ENCODE measurements around the gene WIPF1. TPM values are rescaled to one million over a fixed set of nuclear protein-coding genes. Genes with fewer than 3 reads are reported as not detected.
A peak's percentile ranks its signal among the peaks of the same experiment; 100 is the strongest.

WIPF1 gene
- polyA plus RNA-seq, 3 donors from 2014 or later: 93.7 to 252 (median 131) TPM

DNA sequence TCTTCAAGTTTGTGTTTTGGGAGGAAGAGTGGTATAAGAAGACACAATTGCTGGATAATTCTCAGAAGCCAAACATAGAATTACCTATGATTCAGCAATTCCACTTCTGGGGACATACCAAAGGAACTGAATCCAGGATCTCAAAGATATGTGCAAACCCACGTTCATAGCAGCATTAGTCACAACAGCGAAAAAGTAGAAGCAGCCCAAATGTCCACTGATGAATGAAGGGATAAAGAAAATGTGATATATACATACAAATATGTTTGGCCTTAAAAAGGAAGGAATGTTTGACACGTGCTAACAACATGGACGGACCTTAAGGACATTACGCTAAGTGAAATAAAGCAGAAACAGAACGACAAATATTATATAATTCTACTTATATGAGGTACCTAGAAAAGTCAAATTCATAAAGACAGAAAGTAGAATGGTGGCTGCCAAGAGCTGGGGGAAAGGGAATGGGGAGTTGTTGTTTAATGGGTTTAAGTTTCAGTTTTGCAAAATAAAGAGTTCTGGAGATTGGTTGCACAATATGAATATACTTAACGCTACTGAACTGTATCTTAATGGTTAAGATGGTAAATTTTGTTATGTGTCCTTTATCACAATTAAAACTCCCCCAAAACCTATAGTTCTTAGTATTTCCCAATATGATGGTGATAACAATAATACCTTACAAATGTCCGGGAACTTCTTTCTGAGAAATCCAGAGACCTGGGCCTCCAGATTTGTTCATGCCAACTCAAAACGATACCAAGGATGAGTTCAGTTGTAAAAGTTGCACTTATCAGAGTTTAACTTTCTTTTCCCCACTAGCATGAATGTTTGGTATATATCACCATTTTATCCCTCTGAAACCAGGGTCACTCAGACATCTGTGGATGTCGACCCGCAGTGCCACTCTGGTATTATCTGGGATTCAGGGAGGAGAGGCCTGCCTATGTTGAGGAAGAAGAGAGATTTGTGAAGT is 33.7 kb upstream of the WIPF1 start:
- peaks cover 0 to 6% (median 2%) of the 10 kb centered on the region in 3 donors for H3K27me3 Mint-ChIP-seq (ENCODE audit: low read depth in 3 of 3)
- no peaks in the 10 kb centered on the region for H3K9me3 Mint-ChIP-seq
- H3K27ac Mint-ChIP-seq: peak overlapping the region; percentile 68 to 99 (median 97)
- no peak for DNase-seq
- peak overlapping the region; percentile 88 to 99 (median 91) for H3K4me3 Mint-ChIP-seq
- peaks cover 8 to 18% (median 11%) of the 10 kb centered on the region in 3 donors for H3K36me3 Mint-ChIP-seq
- peaks cover 82 to 94% of the 10 kb centered on the region in 2 donors for H3K4me1 Mint-ChIP-seq

GRCh38 chr2:174630107-174630506 is 32.5 kb upstream of the WIPF1 start:
- H3K27ac Mint-ChIP-seq: peak overlapping the region in 5 of 6 donors; percentile 43 to 98 (median 65)
- peaks cover 80 to 92% of the 10 kb centered on the region in 2 donors for H3K4me1 Mint-ChIP-seq
- H3K36me3 Mint-ChIP-seq: peaks cover 11 to 18% (median 11%) of the 10 kb centered on the region in 3 donors
- peaks cover 0 to 5% (median 2%) of the 10 kb centered on the region in 3 donors for H3K27me3 Mint-ChIP-seq (ENCODE audit: low read depth in 3 of 3)
- no peak overlapping the region for H3K4me3 Mint-ChIP-seq
- DNase-seq: no peak
- H3K9me3 Mint-ChIP-seq: no peaks in the 10 kb centered on the region

DNA sequence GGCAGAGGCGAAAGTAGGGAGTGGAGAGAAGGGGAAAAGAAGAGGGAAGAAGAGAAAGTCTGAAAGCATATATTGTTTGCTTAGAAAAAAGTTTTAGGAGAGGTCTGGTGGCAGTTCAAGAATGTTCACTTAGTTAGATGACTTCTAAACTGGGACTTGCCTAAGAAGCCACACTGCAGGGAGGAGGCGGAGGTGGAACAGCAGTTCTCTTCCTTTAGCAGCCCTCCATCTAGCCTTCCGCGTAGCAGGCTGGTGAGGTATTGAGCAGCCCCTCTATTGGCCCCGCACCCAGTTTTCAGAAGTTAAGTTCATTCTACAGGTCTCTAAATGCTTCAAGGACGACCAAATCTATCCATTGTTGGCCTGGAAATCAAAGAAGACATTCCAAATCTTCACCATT is 31.9 kb upstream of the WIPF1 start:
- H3K4me3 Mint-ChIP-seq: no peak overlapping the region
- no peaks in the 10 kb centered on the region for H3K9me3 Mint-ChIP-seq
- peaks cover 11 to 18% (median 11%) of the 10 kb centered on the region in 3 donors for H3K36me3 Mint-ChIP-seq
- peaks cover 77 to 90% of the 10 kb centered on the region in 2 donors for H3K4me1 Mint-ChIP-seq
- no peak for DNase-seq
- H3K27ac Mint-ChIP-seq: peak overlapping the region; percentile 30 to 98 (median 58)
- H3K27me3 Mint-ChIP-seq (ENCODE audit: low read depth in 3 of 3): peaks cover 0 to 2% (median 2%) of the 10 kb centered on the region in 3 donors

DNA sequence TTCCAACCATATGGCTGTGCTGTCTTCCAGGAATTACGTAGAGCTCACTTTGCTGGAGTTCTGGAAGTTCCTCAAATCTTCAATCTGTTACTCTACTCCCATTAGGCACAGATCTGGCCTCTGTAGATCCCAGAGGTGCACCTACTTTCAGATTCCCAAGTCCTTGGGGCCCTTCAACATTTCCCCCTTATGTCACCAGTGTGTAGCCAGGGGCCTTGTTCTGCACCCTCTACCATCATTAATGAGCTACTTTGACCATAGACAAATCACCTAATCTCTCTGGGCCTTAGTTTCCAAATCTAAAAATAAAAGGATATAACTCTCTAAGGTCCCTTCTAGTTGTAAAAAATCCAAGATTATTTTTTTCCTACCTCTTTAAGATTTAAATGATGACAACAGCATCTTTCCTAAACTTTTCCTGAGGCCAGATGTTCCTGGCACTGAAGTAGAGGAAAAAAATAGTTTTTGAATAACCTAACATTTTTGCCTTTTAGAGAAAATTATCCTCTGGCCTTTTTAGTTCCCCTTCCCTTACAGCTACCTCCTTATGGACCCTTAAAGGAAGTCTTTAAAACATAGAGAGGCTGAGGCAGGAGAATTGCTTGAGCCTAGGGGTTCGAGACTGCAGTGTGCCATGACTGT is 31.0 kb upstream of the WIPF1 start:
- Mint-ChIP-seq H3K9me3 (no peaks in the 10 kb centered on the region), H3K4me3 (no peak overlapping the region), H3K4me1 (peaks cover 78 to 90% of the 10 kb centered on the region in 2 donors), H3K27me3 (ENCODE audit: low read depth in 3 of 3) (peaks cover 0 to 2% (median under 1%) of the 10 kb centered on the region in 3 donors), H3K36me3 (peaks cover 11 to 22% (median 20%) of the 10 kb centered on the region in 3 donors), H3K27ac (peak overlapping the region in 4 of 6 donors; percentile 51 to 71 (median 62))
- no peak for DNase-seq

- peaks cover 66 to 85% of the 10 kb centered on the region in 2 donors for H3K4me1 Mint-ChIP-seq
- no peaks in the 10 kb centered on the region for H3K9me3 Mint-ChIP-seq
- H3K27me3 Mint-ChIP-seq (ENCODE audit: low read depth in 3 of 3): peaks cover 0 to 2% (median 0%) of the 10 kb centered on the region in 3 donors
- DNase-seq: no peak
- no peak overlapping the region for H3K4me3 Mint-ChIP-seq
- peaks cover 11 to 22% (median 21%) of the 10 kb centered on the region in 3 donors for H3K36me3 Mint-ChIP-seq
- peak overlapping the region in 5 of 6 donors; percentile 11 to 85 (median 68) for H3K27ac Mint-ChIP-seq
Observed at GRCh38 chr2:174627216-174627615, 29.6 kb upstream of the WIPF1 start.

DNA sequence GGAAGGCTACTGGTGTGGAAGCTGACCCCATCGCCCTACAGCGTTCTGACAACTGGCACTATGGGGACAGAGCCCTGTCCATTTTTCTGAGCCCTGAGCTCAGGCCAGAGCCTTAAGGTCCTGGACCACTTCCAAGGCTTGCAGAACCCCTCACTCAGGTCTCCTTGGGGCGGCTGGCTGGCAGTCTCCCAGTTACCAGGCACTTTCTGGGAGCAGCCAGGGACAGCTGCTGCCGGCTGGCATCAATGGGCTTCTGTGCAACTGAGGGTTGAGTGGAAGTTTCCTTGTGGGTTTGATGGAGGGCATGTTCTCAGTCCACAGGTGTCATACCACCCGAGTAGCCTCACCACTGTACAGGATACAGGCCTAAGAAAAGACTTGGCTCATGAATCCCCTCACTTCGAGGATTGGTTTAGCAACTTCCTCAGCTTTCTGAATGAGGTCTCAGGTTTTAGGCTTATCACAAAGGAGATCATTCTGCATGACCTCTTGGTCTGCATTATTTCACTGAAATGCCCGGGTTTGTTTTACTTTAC is 27.4 kb upstream of the WIPF1 start:
- Mint-ChIP-seq H3K4me1 (peaks cover 49 to 77% of the 10 kb centered on the region in 2 donors), H3K27ac (peak overlapping the region in 3 of 6 donors; percentile 24 to 58 (median 42)), H3K36me3 (peaks cover 5 to 20% (median 18%) of the 10 kb centered on the region in 3 donors), H3K4me3 (no peak overlapping the region), H3K27me3 (ENCODE audit: low read depth in 3 of 3) (peaks cover 0 to 2% (median 0%) of the 10 kb centered on the region in 3 donors), H3K9me3 (no peaks in the 10 kb centered on the region)
- DNase-seq: no peak

GRCh38 chr2:174623690-174624089 is 26.1 kb upstream of the WIPF1 start:
- no peak overlapping the region for H3K4me3 Mint-ChIP-seq
- H3K9me3 Mint-ChIP-seq: no peaks in the 10 kb centered on the region
- H3K36me3 Mint-ChIP-seq: peaks cover 5 to 19% (median 18%) of the 10 kb centered on the region in 3 donors

DNA sequence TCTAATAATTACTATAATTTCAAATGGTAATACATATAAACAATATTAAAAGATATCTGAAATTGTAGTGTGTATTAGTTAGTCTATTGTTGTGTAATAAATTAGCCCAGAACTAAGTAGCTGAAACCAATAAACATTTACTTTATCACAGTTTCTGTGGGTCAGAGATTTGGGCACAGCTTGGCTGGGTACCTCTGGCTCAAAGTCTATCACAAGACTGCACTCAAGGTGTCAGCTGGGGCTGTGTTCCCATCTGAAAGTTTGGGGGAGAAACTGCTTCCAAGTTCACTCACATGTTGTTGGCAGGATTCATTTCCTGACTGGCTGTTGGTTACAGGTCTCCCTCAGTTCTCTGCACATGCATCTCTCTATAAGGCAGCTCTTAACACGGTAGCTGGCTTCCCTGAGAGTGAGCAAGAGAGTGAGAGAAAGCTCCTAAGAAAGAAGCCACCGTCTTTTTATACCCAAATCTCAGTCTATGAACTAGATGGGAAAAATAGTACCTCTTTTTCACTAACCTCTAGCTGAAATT is 25.6 kb upstream of the WIPF1 start:
- peaks cover 0 to 14% (median 13%) of the 10 kb centered on the region in 3 donors for H3K36me3 Mint-ChIP-seq

More at GRCh38 chr2:174623690-174624089, 26.1 kb upstream of the WIPF1 start:
- no peak for DNase-seq
- peaks cover 44 to 72% of the 10 kb centered on the region in 2 donors for H3K4me1 Mint-ChIP-seq
- peak overlapping the region in 5 of 6 donors; percentile 43 to 72 (median 64) for H3K27ac Mint-ChIP-seq
- no peaks in the 10 kb centered on the region for H3K27me3 Mint-ChIP-seq (ENCODE audit: low read depth in 3 of 3)

DNA sequence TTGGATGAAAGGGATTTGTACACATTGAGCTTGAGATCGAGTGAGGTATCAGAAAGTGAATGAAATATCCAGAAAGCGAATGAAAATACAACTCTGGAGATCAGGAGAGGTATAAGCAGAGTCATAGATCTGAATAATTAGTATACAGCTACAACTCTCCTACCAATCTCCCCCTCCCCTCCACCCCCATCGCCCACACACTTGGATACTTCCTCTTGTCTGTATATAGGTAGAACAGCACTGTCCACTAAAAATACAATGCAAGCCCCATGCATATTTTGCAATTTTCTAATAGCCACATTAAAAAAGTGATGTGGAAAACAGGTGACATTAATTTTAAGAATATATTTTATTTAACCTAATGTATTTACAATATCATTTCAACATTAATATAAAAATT is 23.7 kb upstream of the WIPF1 start:
- peak overlapping the region in 3 of 6 donors; percentile 25 to 57 (median 32) for H3K27ac Mint-ChIP-seq
- peaks cover 0 to 18% (median 13%) of the 10 kb centered on the region in 3 donors for H3K36me3 Mint-ChIP-seq
- H3K27me3 Mint-ChIP-seq (ENCODE audit: low read depth in 3 of 3): peaks cover 0 to 4% (median 0%) of the 10 kb centered on the region in 3 donors
- no peak for DNase-seq
- H3K4me3 Mint-ChIP-seq: no peak overlapping the region
- H3K4me1 Mint-ChIP-seq: peaks cover 47 to 77% of the 10 kb centered on the region in 2 donors
- no peaks in the 10 kb centered on the region for H3K9me3 Mint-ChIP-seq

More for the DNA sequence above, 25.6 kb upstream of the WIPF1 start:
- no peak for DNase-seq
- Mint-ChIP-seq H3K27ac (peak overlapping the region in 4 of 6 donors; percentile 10 to 67 (median 48)), H3K9me3 (no peaks in the 10 kb centered on the region), H3K27me3 (ENCODE audit: low read depth in 3 of 3) (no peaks in the 10 kb centered on the region), H3K4me1 (peaks cover 45 to 72% of the 10 kb centered on the region in 2 donors), H3K4me3 (no peak overlapping the region)

DNA sequence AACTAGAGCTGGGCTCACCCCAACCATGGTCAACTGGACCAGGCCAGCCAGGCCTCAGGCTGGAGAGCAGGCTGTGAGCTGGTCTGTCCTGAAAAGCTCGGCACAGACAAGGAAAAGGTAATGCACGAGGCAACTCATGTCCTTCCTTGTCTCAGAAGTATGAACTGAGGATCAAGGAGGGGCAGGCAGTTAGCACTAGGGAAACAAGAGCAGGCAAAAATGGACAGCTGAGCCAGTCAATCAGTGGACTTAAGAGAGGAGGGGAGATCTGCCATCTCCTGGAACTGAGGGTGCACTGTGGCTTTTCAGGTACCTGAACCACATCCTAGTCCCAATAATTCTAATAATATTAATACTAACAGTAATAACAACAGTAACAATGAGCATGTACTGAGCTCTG is 20.6 kb upstream of the WIPF1 start:
- peaks cover 0 to 4% (median 0%) of the 10 kb centered on the region in 3 donors for H3K27me3 Mint-ChIP-seq (ENCODE audit: low read depth in 3 of 3)
- peak overlapping the region in 4 of 5 donors; percentile 0 to 39 (median 19) for H3K4me3 Mint-ChIP-seq
- H3K9me3 Mint-ChIP-seq: no peaks in the 10 kb centered on the region
- H3K27ac Mint-ChIP-seq: peak overlapping the region; percentile 49 to 86 (median 56)
- peaks cover 3 to 17% (median 5%) of the 10 kb centered on the region in 3 donors for H3K36me3 Mint-ChIP-seq
- H3K4me1 Mint-ChIP-seq: peaks cover 39 to 81% of the 10 kb centered on the region in 2 donors
- DNase-seq: no peak

- Mint-ChIP-seq H3K36me3 (peaks cover 3 to 17% (median 5%) of the 10 kb centered on the region in 3 donors), H3K27ac (peak overlapping the region; percentile 49 to 86 (median 56))
Observed at GRCh38 chr2:174617718-174618117, 20.1 kb upstream of the WIPF1 start.

DNA sequence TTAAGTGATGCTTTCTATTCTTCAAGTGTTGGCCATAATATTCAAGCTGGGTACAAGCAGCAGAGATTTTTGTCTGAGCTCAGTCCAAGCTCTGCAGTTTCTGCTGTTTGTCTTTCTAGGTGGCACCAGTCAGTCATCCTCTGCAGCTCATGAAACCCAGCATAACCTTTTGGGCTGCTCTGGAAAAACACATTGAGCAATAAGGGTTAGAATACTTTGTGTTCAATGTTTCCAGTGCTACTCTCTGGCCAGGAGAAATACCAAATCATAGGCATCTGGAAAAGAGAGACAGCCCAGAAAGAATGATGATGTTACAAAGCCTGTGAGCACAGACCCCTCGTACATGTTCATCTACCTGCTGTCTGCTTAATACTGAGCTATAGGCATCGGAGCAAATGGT is 19.5 kb upstream of the WIPF1 start:
- Mint-ChIP-seq H3K4me1 (peaks cover 39 to 86% of the 10 kb centered on the region in 2 donors), H3K27me3 (ENCODE audit: low read depth in 3 of 3) (peaks cover 0 to 4% (median 0%) of the 10 kb centered on the region in 3 donors), H3K9me3 (no peaks in the 10 kb centered on the region), H3K36me3 (peaks cover 3 to 17% (median 5%) of the 10 kb centered on the region in 3 donors), H3K4me3 (peak overlapping the region in 1 of 5 donors; percentile 40), H3K27ac (peak overlapping the region; percentile 49 to 86 (median 64))
- DNase-seq: no peak

More at GRCh38 chr2:174617718-174618117, 20.1 kb upstream of the WIPF1 start:
- DNase-seq: no peak
- H3K4me1 Mint-ChIP-seq: peaks cover 39 to 83% of the 10 kb centered on the region in 2 donors
- peaks cover 0 to 4% (median 0%) of the 10 kb centered on the region in 3 donors for H3K27me3 Mint-ChIP-seq (ENCODE audit: low read depth in 3 of 3)
- H3K4me3 Mint-ChIP-seq: peak overlapping the region; percentile 7 to 46 (median 31)
- H3K9me3 Mint-ChIP-seq: no peaks in the 10 kb centered on the region
